Endothelial cell of umbilical vein (primary cell): ENCODE measurements around the gene ITIH3. TPM values are rescaled to one million over a fixed set of nuclear protein-coding genes. Genes with fewer than 3 reads are reported as not detected.

Source experiments
- BruUV-seq: library from RNA; stranded (reverse); fragments of 400-500 nt; replicated peaks from 2 replicates; lab custom pipeline; 2021; lab: Mats Ljungman, UMichigan
- CTCF ChIA-PET: fragments of 300-600, 350-600 bp; sonication (Branson Sonifier 250); formaldehyde crosslinking; loops from one replicate; lab custom pipeline; 2021; ENCODE audit warnings: antibody characterized with exemption, inconsistent platforms; lab: Charles Lee
- POLR2A ChIA-PET: fragments of 300-600, 350-600 bp; sonication (Branson Sonifier 250); formaldehyde crosslinking; loops from one replicate; lab custom pipeline; 2021; ENCODE audit warnings: antibody characterized with exemption, inconsistent platforms; lab: Charles Lee
- DNase-seq: peaks from one replicate; pipeline ENCODE4 v3.0.0-alpha.2; 2011; ENCODE audit warnings: low read depth, low spot score
- FAIRE-seq: peaks from 2 replicates; lab custom pipeline; 2011; peaks lifted over from hg19 to GRCh38; lab: Jason Lieb, UNC
- H2AFZ ChIP-seq: 2 replicates; pipeline ENCODE4 v1.6.0; 2012; ENCODE audit warnings: low read depth, low read length, control low read depth, inconsistent platforms
- H3K27ac ChIP-seq: 2 replicates; pipeline ENCODE4 v1.5.1; 2011; ENCODE audit warnings: low read depth, mild to moderate bottlenecking, control low read depth, low read length, moderate library complexity; ENCODE audit not compliant: insufficient read depth
- H3K27me3 ChIP-seq, 2 experiments: 2 replicates each; pipeline versions ENCODE4 v1.6.0 to v1.6.1; 2011; ENCODE audit warnings: low read length in 2 of 2, mixed read lengths in 1 of 2; ENCODE audit not compliant: control insufficient read depth in 2 of 2, insufficient read depth in 2 of 2
- H3K36me3 ChIP-seq, 2 experiments: 2 replicates in 1 of 2; 3 replicates in 1 of 2; pipeline ENCODE4 v1.5.1; 2011; ENCODE audit warnings: low read length in 2 of 2, mild to moderate bottlenecking in 1 of 2, moderate library complexity in 1 of 2; ENCODE audit not compliant: control insufficient read depth in 2 of 2, insufficient read depth in 2 of 2; ENCODE audit errors: extremely low read depth in 1 of 2
- H3K4me1 ChIP-seq: 3 replicates; pipeline ENCODE4 v1.5.1; 2011; ENCODE audit warnings: mild to moderate bottlenecking, low read length; ENCODE audit not compliant: control insufficient read depth, insufficient read depth; ENCODE audit errors: extremely low read depth
- H3K4me2 ChIP-seq: 2 replicates; pipeline ENCODE4 v1.6.1; 2011; ENCODE audit warnings: low read length, control low read depth, mixed read lengths; ENCODE audit not compliant: insufficient read depth
- H3K4me3 ChIP-seq, 3 experiments: fragments of 200-600 bp in 1 of 3; sonication (generic), shearing (Covaris generic) in 1 of 3; replicated peaks in 1 of 3; 2 replicates each; pipeline ENCODE4 v1.5.1; 2011 to 2016; ENCODE audit warnings: control low read depth in 3 of 3, low read length in 3 of 3, mild to moderate bottlenecking in 2 of 3, inconsistent platforms in 1 of 3, low read depth in 1 of 3, moderate library complexity in 1 of 3; ENCODE audit not compliant: insufficient read depth in 1 of 3
- H3K79me2 ChIP-seq: 2 replicates; pipeline ENCODE4 v1.6.0; 2012; ENCODE audit warnings: low read length, inconsistent platforms; ENCODE audit not compliant: control insufficient read depth, insufficient read depth
- H3K9ac ChIP-seq: replicated peaks from 2 replicates; pipeline ENCODE3; 2011; ENCODE audit warnings: low read length, control low read depth; ENCODE audit not compliant: insufficient read depth; ENCODE audit errors: extremely low read depth
- H3K9me1 ChIP-seq: replicated peaks from 3 replicates; pipeline ENCODE4 v1.6.0; 2011; ENCODE audit warnings: mild to moderate bottlenecking, low read length; ENCODE audit not compliant: control insufficient read depth, insufficient read depth; ENCODE audit errors: extremely low read depth
- H3K9me3 ChIP-seq: replicated peaks from 2 replicates; pipeline ENCODE4 v1.5.1; 2012; ENCODE audit warnings: low read length, inconsistent platforms; ENCODE audit not compliant: control insufficient read depth, insufficient read depth
- H4K20me1 ChIP-seq: replicated peaks from 2 replicates; pipeline ENCODE3; 2011; ENCODE audit warnings: mild to moderate bottlenecking, low read length; ENCODE audit not compliant: control insufficient read depth, insufficient read depth; ENCODE audit errors: extremely low read depth
- EZH2 ChIP-seq: IDR thresholded peaks from 2 replicates; pipeline ENCODE4 v1.6.1; 2012; ENCODE audit warnings: borderline replicate concordance, low read depth, mild to moderate bottlenecking, moderate library complexity, low read length, inconsistent platforms; ENCODE audit not compliant: severe bottlenecking
- FOS ChIP-seq: IDR thresholded peaks from 2 replicates; pipeline ENCODE4 v1.6.1; 2011; ENCODE audit warnings: mild to moderate bottlenecking, low read length, moderate library complexity, borderline replicate concordance; ENCODE audit not compliant: insufficient read depth
- GATA2 ChIP-seq: IDR thresholded peaks from 2 replicates; pipeline ENCODE4 v1.7.0; 2011; ENCODE audit warnings: low read depth, mild to moderate bottlenecking, moderate library complexity, mixed read lengths, low read length; ENCODE audit not compliant: insufficient read length, insufficient read depth
- JUN ChIP-seq: IDR thresholded peaks from 2 replicates; pipeline ENCODE4 v1.6.1; 2011; ENCODE audit warnings: borderline replicate concordance, low read depth; ENCODE audit not compliant: insufficient read length, insufficient read depth
- MYC ChIP-seq: IDR thresholded peaks from one replicate; pipeline ENCODE4 v1.6.1; 2011; ENCODE audit warnings: mild to moderate bottlenecking, low read depth, low read length
- POLR2A ChIP-seq: IDR thresholded peaks from 2 replicates; pipeline ENCODE4 v1.6.1; 2012; ENCODE audit warnings: low read depth, mild to moderate bottlenecking, control low read depth, low read length
- POLR2AphosphoS5 ChIP-seq: IDR thresholded peaks from 2 replicates; pipeline ENCODE4 v1.6.1; 2012; ENCODE audit warnings: low read depth, mild to moderate bottlenecking, control low read depth, low read length, moderate library complexity; ENCODE audit not compliant: insufficient read depth
- dilution Hi-C: fragments of 300-500 bp; cut with MboI; formaldehyde crosslinking; loops from one replicate; pipeline ENCODE4 v1.15.0; 2019; ENCODE audit warnings: low sequenced_read_pairs; ENCODE audit not compliant: extremely low pct_ligation_motif_present
- intact Hi-C: fragments of 100-400 bp; cut with micrococcal nuclease; formaldehyde crosslinking; loops from one replicate; pipeline ENCODE4 v1.10.0; 2022
- polyA plus RNA-seq, 4 experiments: library from polyadenylated mRNA; depleted of rRNA in 3 of 4; stranded (reverse) in 3 of 4; unstranded in 1 of 4; fragments of >200 nt; gene quantifications; 2 replicates each; pipeline versions ENCODE4 v1.2.1 to v1.2.3, GENCODE V29; 2011 to 2012; ENCODE audit warnings: missing spikeins in 1 of 4
- total RNA-seq: library from RNA; stranded (reverse); gene quantifications from 2 replicates; pipeline ENCODE4 v1.2.3, GENCODE V29; 2021
- TF ChIP-seq, protein P1 (sequence below): IDR thresholded peaks from 2 replicates; pipeline ENCODE4 v1.6.1; 2011; ENCODE audit not compliant: insufficient read depth, insufficient read length
- TF ChIP-seq, protein P2 (sequence below), 2 donors: IDR thresholded peaks; 1 replicate in 1 of 2; 2 replicates in 1 of 2; pipeline ENCODE4 v1.5.1; 2011; ENCODE audit warnings: low read length in 2 of 2, mild to moderate bottlenecking in 2 of 2, moderate library complexity in 2 of 2, control low read depth in 1 of 2, inconsistent platforms in 1 of 2, low read depth in 1 of 2; ENCODE audit not compliant: insufficient read depth in 1 of 2; ENCODE audit errors: extremely low read depth in 1 of 2

ITIH3 gene
- total and polyA plus RNA-seq, 2 donors (not counting 3 experiments of a cell fraction or from before 2014, with no cell fraction given), result not detected

DNA sequence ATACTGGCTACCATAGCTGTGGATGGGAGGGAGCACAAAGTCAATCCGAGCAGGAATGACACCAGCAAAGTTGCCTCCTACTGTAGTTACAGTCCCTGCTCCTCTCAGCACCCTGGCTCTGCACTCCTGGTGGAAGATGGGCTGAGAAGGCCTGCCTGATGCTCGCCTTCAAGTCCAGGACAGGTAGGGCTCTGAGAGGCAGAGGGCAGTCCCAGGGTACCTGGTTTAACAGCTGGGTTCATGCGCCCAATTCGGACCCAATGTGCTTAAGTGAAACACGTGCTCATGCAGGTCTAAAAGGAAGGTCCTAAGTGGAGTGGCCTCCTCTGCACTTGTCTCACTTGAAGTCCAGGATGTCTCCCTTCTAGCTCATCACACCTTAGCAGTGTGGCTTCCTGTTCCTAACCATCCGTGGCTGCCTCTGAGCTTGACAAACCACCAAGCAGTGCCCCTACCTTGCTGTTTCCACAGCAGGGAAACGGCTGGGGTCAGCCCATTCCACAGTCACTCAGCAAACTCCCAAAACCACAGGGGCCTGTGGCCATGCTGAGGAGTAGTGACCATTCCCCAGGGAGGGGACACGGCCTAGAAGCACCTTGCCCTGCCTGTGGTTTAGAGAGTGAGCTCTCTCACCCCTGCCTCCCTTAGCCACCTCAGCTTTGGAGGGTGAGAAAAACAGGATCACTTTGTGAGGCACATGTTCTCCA, 44.1 kb downstream of the ITIH3 start:
- Histone ChIP-seq H3K4me2 (no peak overlapping the region), H3K9me1 (no peaks in the 10 kb centered on the region), H3K9ac (no peak overlapping the region), H3K27me3 (no peaks in the 10 kb centered on the region), H3K4me3 (no peak overlapping the region), H2AFZ (no peak overlapping the region), H3K36me3 (peaks cover 0 to 5% of the 10 kb centered on the region in 2 experiments), H3K79me2 (no peaks in the 10 kb centered on the region), H3K9me3 (no peaks in the 10 kb centered on the region), H4K20me1 (no peaks in the 10 kb centered on the region), H3K4me1 (no peaks in the 10 kb centered on the region), H3K27ac (no peak overlapping the region)
- BruUV-seq, result no TSS peak
- CTCF ChIA-PET, result interaction anchor here (1.6 to 2.8 kb wide), 3 partner anchors 17 to 40 kb away, joined by 4 to 10 read pairs (median 7); no protein-coding TSS in a partner anchor
- POLR2A ChIA-PET, result no interaction called here
- intact Hi-C loops, result no loop called here
- TF ChIP-seq EZH2, result no peak
- TF ChIP-seq, protein P1, sequence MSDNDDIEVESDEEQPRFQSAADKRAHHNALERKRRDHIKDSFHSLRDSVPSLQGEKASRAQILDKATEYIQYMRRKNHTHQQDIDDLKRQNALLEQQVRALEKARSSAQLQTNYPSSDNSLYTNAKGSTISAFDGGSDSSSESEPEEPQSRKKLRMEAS, result no peak
- TF ChIP-seq POLR2AphosphoS5, result no peak
- TF ChIP-seq MYC, result no peak
- TF ChIP-seq, protein P2, sequence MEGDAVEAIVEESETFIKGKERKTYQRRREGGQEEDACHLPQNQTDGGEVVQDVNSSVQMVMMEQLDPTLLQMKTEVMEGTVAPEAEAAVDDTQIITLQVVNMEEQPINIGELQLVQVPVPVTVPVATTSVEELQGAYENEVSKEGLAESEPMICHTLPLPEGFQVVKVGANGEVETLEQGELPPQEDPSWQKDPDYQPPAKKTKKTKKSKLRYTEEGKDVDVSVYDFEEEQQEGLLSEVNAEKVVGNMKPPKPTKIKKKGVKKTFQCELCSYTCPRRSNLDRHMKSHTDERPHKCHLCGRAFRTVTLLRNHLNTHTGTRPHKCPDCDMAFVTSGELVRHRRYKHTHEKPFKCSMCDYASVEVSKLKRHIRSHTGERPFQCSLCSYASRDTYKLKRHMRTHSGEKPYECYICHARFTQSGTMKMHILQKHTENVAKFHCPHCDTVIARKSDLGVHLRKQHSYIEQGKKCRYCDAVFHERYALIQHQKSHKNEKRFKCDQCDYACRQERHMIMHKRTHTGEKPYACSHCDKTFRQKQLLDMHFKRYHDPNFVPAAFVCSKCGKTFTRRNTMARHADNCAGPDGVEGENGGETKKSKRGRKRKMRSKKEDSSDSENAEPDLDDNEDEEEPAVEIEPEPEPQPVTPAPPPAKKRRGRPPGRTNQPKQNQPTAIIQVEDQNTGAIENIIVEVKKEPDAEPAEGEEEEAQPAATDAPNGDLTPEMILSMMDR (IDR thresholded peaks at IDR 0.05; ENCODE audit: extremely low read depth in 1 of 2, insufficient read depth in 1 of 2, low read depth in 1 of 2, low read length in 2 of 2), result no peak
- TF ChIP-seq JUN, result no peak
- TF ChIP-seq GATA2, result no peak
- TF ChIP-seq FOS, result no peak
- TF ChIP-seq POLR2A, result no peak
- FAIRE-seq (no peak), DNase-seq (no peak)
- dilution Hi-C loops, result no loop called here
